CD4-positive, alpha-beta T cell (primary cell): ENCODE data around the gene AHNAK. TPM values are rescaled to one million over a fixed set of nuclear protein-coding genes. Genes with fewer than 3 reads are reported as not detected.

ENCODE experiments used
- ATAC-seq: fragments of 200-7000 bp; cut with Tn5 transposase; one replicate; pipeline ENCODE4 v1.10.0; 2022; ENCODE audit warnings: mild to moderate bottlenecking; ENCODE audit not compliant: poor library complexity
- CTCF ChIA-PET: fragments of 350-600 bp; sonication (Branson Sonifier 250); formaldehyde crosslinking; loops from one replicate; lab custom pipeline; 2021; ENCODE audit warnings: antibody characterized with exemption, inconsistent platforms; lab: Charles Lee
- POLR2A ChIA-PET: fragments of 350-600 bp; sonication (Branson Sonifier 250); formaldehyde crosslinking; loops from one replicate; lab custom pipeline; 2021; ENCODE audit warnings: antibody characterized with exemption, inconsistent platforms; lab: Charles Lee
- DNase-seq, 14 experiments: peaks; one replicate each; pipeline ENCODE4 v3.0.0-alpha.2; 2013 to 2020; ENCODE audit warnings: mixed read lengths in 2 of 14
- H3K27ac ChIP-seq, 2 donors: one replicate each; pipeline versions ENCODE4 v1.5.1 to v1.7.0; 2013; ENCODE audit warnings: low read length in 2 of 2, low read depth in 1 of 2, mild to moderate bottlenecking in 1 of 2
- H3K27me3 ChIP-seq, 2 experiments: 1 replicate in 1 of 2; 2 replicates in 1 of 2; pipeline versions ENCODE4 v1.6.1 to v1.7.0; 2013; ENCODE audit warnings: low read length in 2 of 2, control low read depth in 1 of 2, mild to moderate bottlenecking in 1 of 2, moderate library complexity in 1 of 2; ENCODE audit not compliant: insufficient read depth in 2 of 2, control insufficient read depth in 1 of 2
- H3K36me3 ChIP-seq: one replicate; pipeline ENCODE4 v1.6.1; 2013; ENCODE audit warnings: low read length, control low read depth; ENCODE audit not compliant: insufficient read depth
- H3K4me1 ChIP-seq: one replicate; pipeline ENCODE4 v1.6.1; 2013; ENCODE audit warnings: low read length, control low read depth; ENCODE audit not compliant: insufficient read depth
- H3K4me3 ChIP-seq: one replicate; pipeline ENCODE4 v1.5.1; 2013; ENCODE audit warnings: mild to moderate bottlenecking, low read length, moderate library complexity
- H3K9me3 ChIP-seq, 2 experiments: 1 replicate in 1 of 2; 2 replicates in 1 of 2; pipeline versions ENCODE4 v1.6.1 to v1.7.0; 2013; ENCODE audit warnings: low read length in 2 of 2, mild to moderate bottlenecking in 2 of 2, control low read depth in 1 of 2, moderate library complexity in 1 of 2; ENCODE audit not compliant: control insufficient read depth in 1 of 2, insufficient read depth in 1 of 2
- H3K27ac Mint-ChIP-seq: one replicate; pipeline ENCODE4 v1.8.0; 2020; ENCODE audit warnings: mixed read lengths
- H3K27me3 Mint-ChIP-seq: one replicate; pipeline ENCODE4 v1.8.0; 2021; ENCODE audit warnings: mixed read lengths
- H3K36me3 Mint-ChIP-seq: one replicate; pipeline ENCODE4 v1.8.0; 2021; ENCODE audit warnings: low read depth, mixed read lengths
- H3K4me1 Mint-ChIP-seq: one replicate; pipeline ENCODE4 v1.8.0; 2021; ENCODE audit warnings: low read depth, mixed read lengths
- H3K4me3 Mint-ChIP-seq: one replicate; pipeline ENCODE4 v1.8.0; 2020; ENCODE audit warnings: mild to moderate bottlenecking, mixed read lengths
- H3K9me3 Mint-ChIP-seq: one replicate; pipeline ENCODE4 v1.8.0; 2020; ENCODE audit warnings: mixed read lengths
- intact Hi-C, 2 experiments: fragments of 100-400 bp; cut with DNase I in 1 of 2; cut with micrococcal nuclease in 1 of 2; formaldehyde crosslinking; loops; one replicate each; pipeline versions ENCODE4 v1.15.1 to v1.9.0; 2023 to 2025; cut with DNase I, micrococcal nuclease
- total RNA-seq, 174 experiments: library from RNA in 2 of 174; stranded (reverse) in 2 of 174; gene quantifications; one replicate each; pipeline ENCODE4 v1.2.3 and lab custom pipeline; 2021 to 2026
- TF ChIP-seq, protein P1 (sequence below): fragments of 200-600 bp; IDR thresholded peaks from one replicate; pipeline ENCODE4 v1.8.0; 2022; ENCODE audit warnings: antibody characterized with exemption, mild to moderate bottlenecking

AHNAK gene
- total RNA-seq, 2 experiments from 2014 or later, result 320 to 332 TPM

DNA sequence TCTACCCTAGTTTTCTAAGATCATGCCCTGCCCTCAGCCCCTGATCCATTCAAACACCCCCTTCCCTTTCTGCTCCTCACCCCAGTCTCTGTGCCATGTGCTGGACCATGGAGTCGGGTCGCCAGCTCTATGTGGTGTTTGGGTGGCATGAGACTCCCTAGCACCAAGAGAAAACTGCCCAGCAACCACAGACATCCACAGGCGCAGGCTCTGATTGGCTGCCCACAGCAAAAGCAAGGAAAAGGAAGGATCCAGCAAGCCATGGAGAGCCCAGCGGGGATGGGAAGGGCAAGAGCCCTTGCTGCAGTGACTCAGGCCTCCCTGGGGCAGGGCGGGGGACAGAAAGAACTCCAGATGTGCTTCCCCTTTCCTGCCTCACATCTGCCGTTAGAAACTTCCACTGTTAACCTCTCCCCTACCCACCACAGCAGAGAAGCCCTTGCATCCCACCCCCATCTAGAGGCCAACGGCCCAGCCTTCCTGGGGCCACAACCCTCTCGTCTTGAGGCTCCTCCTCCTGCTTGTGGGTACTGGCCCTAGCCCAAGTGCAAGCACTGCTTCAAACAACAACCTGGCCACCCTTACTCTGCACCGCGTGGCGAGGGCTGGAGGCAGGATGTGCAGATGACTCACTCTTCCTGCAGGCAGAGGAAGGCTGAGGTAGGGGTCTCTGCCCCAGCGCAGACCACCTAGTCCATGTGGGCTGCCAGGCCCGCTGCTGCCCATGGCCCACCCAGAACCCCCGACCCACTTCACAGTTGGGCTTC, 9.7 kb upstream of the AHNAK start:
- Histone ChIP-seq H3K4me3 (peak overlapping the region; percentile 49), H3K36me3 (peaks cover 21% of the 10 kb centered on the region), H3K9me3 (no peaks in the 10 kb centered on the region), H3K27me3 (no peaks in the 10 kb centered on the region), H3K4me1 (peaks cover 95% of the 10 kb centered on the region), H3K27ac (peak overlapping the region; percentile 96 to 97)
- no peaks in the 10 kb centered on the region for H3K27me3 Mint-ChIP-seq
- peaks cover 37% of the 10 kb centered on the region for H3K36me3 Mint-ChIP-seq
- ChIA-PET POLR2A (interaction anchor here (0.7 to 6.6 kb wide), 25 partner anchors 12 to 588 kb away, joined by 3 to 122 read pairs (median 5); partner anchors contain the start of genes AHNAK, B3GAT3, C11orf98 and CSKMT), CTCF (interaction anchor here (11.6 to 12.2 kb wide), 2 partner anchors 14 to 132 kb away, joined by 92 to 251 read pairs; partner anchors contain the start of gene AHNAK)
- H3K9me3 Mint-ChIP-seq, result no peaks in the 10 kb centered on the region
- intact Hi-C loops, result loop anchor here in 1 of 2 experiments (5.0 kb wide), 1 partner anchor 36 kb away; the partner anchor contains the start of gene TUT1
- peak; percentile 72 to 94 (median 83) for DNase-seq
- peak; percentile 46 for ATAC-seq
- peak overlapping the region; percentile 84 for H3K4me3 Mint-ChIP-seq
- TF ChIP-seq, protein P1, sequence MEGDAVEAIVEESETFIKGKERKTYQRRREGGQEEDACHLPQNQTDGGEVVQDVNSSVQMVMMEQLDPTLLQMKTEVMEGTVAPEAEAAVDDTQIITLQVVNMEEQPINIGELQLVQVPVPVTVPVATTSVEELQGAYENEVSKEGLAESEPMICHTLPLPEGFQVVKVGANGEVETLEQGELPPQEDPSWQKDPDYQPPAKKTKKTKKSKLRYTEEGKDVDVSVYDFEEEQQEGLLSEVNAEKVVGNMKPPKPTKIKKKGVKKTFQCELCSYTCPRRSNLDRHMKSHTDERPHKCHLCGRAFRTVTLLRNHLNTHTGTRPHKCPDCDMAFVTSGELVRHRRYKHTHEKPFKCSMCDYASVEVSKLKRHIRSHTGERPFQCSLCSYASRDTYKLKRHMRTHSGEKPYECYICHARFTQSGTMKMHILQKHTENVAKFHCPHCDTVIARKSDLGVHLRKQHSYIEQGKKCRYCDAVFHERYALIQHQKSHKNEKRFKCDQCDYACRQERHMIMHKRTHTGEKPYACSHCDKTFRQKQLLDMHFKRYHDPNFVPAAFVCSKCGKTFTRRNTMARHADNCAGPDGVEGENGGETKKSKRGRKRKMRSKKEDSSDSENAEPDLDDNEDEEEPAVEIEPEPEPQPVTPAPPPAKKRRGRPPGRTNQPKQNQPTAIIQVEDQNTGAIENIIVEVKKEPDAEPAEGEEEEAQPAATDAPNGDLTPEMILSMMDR, result no peak
- H3K27ac Mint-ChIP-seq, result peak overlapping the region; percentile 95
- peaks cover 84% of the 10 kb centered on the region for H3K4me1 Mint-ChIP-seq

DNA sequence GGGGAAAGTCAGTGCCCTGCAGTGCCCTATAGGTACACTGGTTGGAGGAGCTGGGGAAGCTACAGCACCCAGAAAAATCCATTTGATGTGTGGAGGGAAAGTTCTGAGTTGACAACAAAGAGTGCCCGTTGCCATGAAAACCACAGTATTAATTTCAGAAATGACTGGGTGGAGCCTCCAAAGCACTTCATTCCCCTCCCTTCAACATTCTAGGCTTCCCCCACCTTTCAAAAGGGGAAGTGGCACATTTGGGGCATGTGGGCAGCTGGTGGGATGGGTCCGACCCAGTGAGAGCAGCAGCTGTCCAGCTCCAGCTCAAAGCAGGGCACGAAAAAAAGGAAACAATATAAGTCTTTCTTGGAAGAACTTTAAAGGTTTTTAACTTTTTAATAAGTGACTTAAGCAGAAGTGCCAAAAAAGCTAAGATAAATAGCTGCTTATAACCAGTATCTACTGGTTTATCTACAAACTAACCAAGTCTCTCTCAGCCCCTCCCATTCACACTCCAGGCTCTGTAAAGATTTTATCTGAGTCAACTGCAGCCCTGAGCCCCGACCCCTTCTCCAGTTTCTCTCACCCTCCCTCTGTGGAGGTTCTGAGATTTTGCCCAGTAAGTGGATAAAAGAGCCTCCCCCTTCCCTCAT, 9.0 kb upstream of the AHNAK start:
- no peaks in the 10 kb centered on the region for H3K9me3 ChIP-seq
- POLR2A ChIA-PET, result interaction anchor here (0.6 to 6.6 kb wide), 15 partner anchors 11 to 587 kb away, joined by 3 to 122 read pairs (median 5); partner anchors contain the start of genes AHNAK, B3GAT3, C11orf98 and CSKMT
- peak overlapping the region; percentile 49 for H3K4me3 ChIP-seq
- peak in 12 of 14 experiments; percentile 37 to 96 (median 52) for DNase-seq
- H3K9me3 Mint-ChIP-seq, result no peaks in the 10 kb centered on the region
- peak overlapping the region; percentile 96 to 97 for H3K27ac ChIP-seq
- intact Hi-C loops, result loop anchor here in 1 of 2 experiments (1.0 to 5.0 kb wide), 2 partner anchors 9 to 37 kb away; partner anchors contain the start of genes AHNAK and TUT1
- TF ChIP-seq, protein P1, result no peak
- H3K27ac Mint-ChIP-seq, result peak overlapping the region; percentile 95
- no peaks in the 10 kb centered on the region for H3K27me3 ChIP-seq
- peaks cover 99% of the 10 kb centered on the region for H3K4me1 ChIP-seq
- peaks cover 87% of the 10 kb centered on the region for H3K4me1 Mint-ChIP-seq
- peaks cover 21% of the 10 kb centered on the region for H3K36me3 ChIP-seq
- peak; percentile 44 for ATAC-seq
- H3K4me3 Mint-ChIP-seq, result peak overlapping the region; percentile 84
- H3K36me3 Mint-ChIP-seq, result peaks cover 32% of the 10 kb centered on the region
- CTCF ChIA-PET, result interaction anchor here (11.6 to 12.2 kb wide), 2 partner anchors 13 to 131 kb away, joined by 92 to 251 read pairs; partner anchors contain the start of gene AHNAK
- no peaks in the 10 kb centered on the region for H3K27me3 Mint-ChIP-seq
